Stimulated activated naive CD8-positive, alpha-beta T cell treated with anti-CD3 and anti-CD28 coated beads, Interleukin-15, Interleukin-2, amounts not matched to agents 100 ng/mL and 50 ng/mL, for 24 hours (primary cell): ENCODE data around the gene CASKIN1.

ENCODE experiments used
- H3K27ac Mint-ChIP-seq: one replicate; pipeline ENCODE4 v1.8.0; 2021; ENCODE audit warnings: mild to moderate bottlenecking, mixed read lengths
- H3K27me3 Mint-ChIP-seq: one replicate; pipeline ENCODE4 v1.8.0; 2021; ENCODE audit warnings: mixed read lengths
- H3K36me3 Mint-ChIP-seq: one replicate; pipeline ENCODE4 v1.8.0; 2021; ENCODE audit warnings: low read depth, mixed read lengths
- H3K4me1 Mint-ChIP-seq: one replicate; pipeline ENCODE4 v1.8.0; 2021; ENCODE audit warnings: low read depth, mixed read lengths
- H3K4me3 Mint-ChIP-seq: one replicate; pipeline ENCODE4 v1.8.0; 2021; ENCODE audit warnings: mild to moderate bottlenecking, mixed read lengths
- H3K9me3 Mint-ChIP-seq: one replicate; pipeline ENCODE4 v1.8.0; 2021; ENCODE audit warnings: mixed read lengths

Gene CASKIN1

DNA sequence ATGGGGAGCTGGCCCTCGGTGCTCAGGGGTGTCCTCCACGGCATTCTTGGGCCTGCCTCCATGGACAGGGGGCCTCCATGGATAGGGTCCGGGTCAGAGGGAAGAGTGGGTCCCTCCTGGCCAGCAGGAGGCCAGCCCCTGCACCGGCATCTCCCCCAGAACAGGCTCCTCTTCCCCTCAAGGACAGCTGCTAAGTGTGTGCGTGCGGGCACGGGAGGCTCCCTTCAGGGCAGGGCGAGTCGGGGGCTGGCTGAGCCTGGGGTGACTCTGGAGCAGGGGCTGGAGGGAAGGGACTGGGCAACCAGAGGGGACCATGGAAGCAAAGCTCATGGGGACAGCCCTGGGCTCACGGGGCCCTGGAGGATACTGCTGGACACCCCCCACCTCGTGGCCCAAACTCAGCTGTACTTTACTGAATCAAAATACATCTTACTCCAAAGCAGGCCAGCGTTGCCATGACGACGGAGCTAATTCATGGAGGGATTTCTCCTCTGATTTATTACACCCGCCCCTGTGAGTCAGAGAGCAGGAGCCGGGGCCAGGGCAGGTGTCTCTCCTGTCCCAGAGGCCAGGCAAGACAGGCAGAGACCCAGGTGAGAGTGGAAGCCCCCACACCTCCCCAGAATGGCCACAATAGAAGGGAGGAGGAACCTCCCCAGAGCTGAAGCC is 2.1 kb downstream of the CASKIN1 start:
- peaks cover 3% of the 10 kb centered on the region for H3K4me1 Mint-ChIP-seq
- no peaks in the 10 kb centered on the region for H3K9me3 Mint-ChIP-seq
- H3K4me3 Mint-ChIP-seq, result no peak overlapping the region
- peaks cover 26% of the 10 kb centered on the region for H3K27me3 Mint-ChIP-seq
- no peak overlapping the region for H3K27ac Mint-ChIP-seq
- H3K36me3 Mint-ChIP-seq, result no peaks in the 10 kb centered on the region

GRCh38 chr16:2191446-2191706 is 5.0 kb downstream of the CASKIN1 start:
- Mint-ChIP-seq H3K36me3 (no peaks in the 10 kb centered on the region), H3K9me3 (no peaks in the 10 kb centered on the region), H3K27me3 (peaks cover 5% of the 10 kb centered on the region), H3K4me1 (peaks cover 3% of the 10 kb centered on the region), H3K27ac (no peak overlapping the region), H3K4me3 (no peak overlapping the region)

- no peaks in the 10 kb centered on the region for H3K36me3 Mint-ChIP-seq
- H3K9me3 Mint-ChIP-seq, result no peaks in the 10 kb centered on the region
Observed at GRCh38 chr16:2190659-2191445, 5.6 kb downstream of the CASKIN1 start.

DNA sequence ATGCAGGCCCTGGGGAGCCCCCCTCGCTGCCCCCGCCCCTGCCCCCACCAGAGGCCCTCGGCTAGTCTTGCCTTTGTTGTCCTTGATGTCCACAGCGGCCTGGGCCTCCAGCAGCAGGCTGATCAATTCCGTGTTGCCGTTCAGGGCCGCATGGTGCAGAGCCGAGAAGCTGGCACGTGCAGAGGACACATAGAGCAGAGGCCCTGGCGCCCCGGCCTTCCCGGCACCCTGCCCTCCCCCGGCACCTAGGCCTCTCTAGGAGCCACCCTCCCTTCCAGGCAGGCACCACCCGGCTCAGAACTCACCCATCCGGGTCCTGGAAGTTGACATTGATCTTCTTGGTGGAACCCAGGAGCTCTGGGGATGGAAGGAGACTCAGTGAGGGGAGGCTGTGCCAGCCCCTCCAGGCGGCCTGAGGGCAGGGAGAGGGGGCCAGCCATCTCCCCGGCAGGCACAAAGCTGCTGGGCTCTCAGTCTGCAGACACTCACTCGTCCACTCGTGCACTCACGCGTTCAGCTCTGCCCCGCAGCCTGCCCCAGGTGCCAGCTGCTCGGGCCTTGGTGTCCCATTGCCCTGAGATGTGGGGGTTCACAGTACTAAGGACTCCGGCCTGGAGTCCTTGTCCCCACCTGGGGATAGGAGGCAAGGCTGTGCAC is 6.3 kb downstream of the CASKIN1 start:
- no peaks in the 10 kb centered on the region for H3K36me3 Mint-ChIP-seq

More at GRCh38 chr16:2190659-2191445, 5.6 kb downstream of the CASKIN1 start:
- Mint-ChIP-seq H3K27me3 (peaks cover 5% of the 10 kb centered on the region), H3K4me3 (no peak overlapping the region), H3K27ac (no peak overlapping the region), H3K4me1 (peaks cover 3% of the 10 kb centered on the region)

DNA sequence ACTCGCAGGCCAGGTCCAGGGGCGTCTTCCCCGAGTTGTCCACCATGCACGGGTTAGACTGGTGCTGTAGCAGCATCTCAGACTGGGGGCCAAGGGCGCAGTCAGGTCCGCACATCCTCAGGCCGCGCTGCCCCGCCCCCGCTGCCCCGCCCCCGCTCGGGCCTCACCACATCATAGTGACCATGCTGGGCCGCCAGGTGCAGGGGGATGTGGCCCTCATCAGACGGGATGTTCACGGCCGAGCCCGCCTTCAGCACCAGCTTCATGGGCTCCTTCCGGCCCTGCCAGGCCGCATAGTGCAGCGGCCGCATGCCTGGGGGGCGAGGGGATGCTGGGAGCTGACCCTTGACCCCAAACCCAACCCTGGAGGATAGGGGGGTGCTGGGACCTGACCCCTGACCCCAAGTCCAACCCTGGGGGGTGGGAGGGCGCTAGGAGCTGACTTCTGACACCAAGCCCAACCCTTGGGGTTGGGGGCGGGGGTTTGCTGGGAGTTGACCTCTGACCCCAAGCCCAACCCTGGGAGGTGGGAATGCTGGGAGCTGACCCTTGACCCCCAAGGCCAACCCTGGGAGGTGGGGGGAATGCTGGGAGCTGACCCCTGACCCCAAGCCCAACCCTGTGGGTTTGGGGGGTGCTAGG is 7.0 kb downstream of the CASKIN1 start:
- Mint-ChIP-seq H3K27ac (no peak overlapping the region), H3K27me3 (no peaks in the 10 kb centered on the region), H3K4me3 (no peak overlapping the region), H3K4me1 (no peaks in the 10 kb centered on the region), H3K9me3 (no peaks in the 10 kb centered on the region), H3K36me3 (no peaks in the 10 kb centered on the region)

More for the DNA sequence above, 6.3 kb downstream of the CASKIN1 start:
- Mint-ChIP-seq H3K9me3 (no peaks in the 10 kb centered on the region), H3K27ac (no peak overlapping the region), H3K27me3 (peaks cover 5% of the 10 kb centered on the region), H3K4me1 (peaks cover 3% of the 10 kb centered on the region), H3K4me3 (no peak overlapping the region)

DNA sequence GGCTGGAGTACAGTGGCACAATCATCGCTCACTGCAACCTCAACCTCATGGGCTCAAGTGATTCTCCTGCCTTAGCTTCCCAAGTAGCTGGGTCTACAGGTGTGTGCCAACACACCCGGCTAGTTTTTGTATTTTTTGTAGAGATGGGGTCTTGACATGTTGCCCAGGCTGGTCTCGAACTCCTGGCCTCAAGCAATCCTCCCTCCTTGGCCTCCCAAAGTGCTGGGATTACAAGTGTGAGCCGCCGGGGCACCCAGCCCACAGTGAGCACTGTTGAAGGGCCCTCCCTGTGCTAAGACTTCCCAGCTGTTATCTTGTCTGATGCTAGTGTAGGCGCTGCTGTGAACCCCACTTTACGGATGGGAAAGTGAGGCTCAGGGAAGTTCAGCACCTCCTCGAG is 8.0 kb downstream of the CASKIN1 start:
- H3K27me3 Mint-ChIP-seq, result no peaks in the 10 kb centered on the region
- no peak overlapping the region for H3K27ac Mint-ChIP-seq
- no peak overlapping the region for H3K4me3 Mint-ChIP-seq
- no peaks in the 10 kb centered on the region for H3K4me1 Mint-ChIP-seq
- H3K9me3 Mint-ChIP-seq, result no peaks in the 10 kb centered on the region
- no peaks in the 10 kb centered on the region for H3K36me3 Mint-ChIP-seq

GRCh38 chr16:2187212-2187611 is 9.2 kb downstream of the CASKIN1 start:
- H3K27ac Mint-ChIP-seq, result no peak overlapping the region
- no peak overlapping the region for H3K4me3 Mint-ChIP-seq
- H3K9me3 Mint-ChIP-seq, result no peaks in the 10 kb centered on the region
- H3K36me3 Mint-ChIP-seq, result no peaks in the 10 kb centered on the region
- no peaks in the 10 kb centered on the region for H3K4me1 Mint-ChIP-seq
- H3K27me3 Mint-ChIP-seq, result no peaks in the 10 kb centered on the region

DNA sequence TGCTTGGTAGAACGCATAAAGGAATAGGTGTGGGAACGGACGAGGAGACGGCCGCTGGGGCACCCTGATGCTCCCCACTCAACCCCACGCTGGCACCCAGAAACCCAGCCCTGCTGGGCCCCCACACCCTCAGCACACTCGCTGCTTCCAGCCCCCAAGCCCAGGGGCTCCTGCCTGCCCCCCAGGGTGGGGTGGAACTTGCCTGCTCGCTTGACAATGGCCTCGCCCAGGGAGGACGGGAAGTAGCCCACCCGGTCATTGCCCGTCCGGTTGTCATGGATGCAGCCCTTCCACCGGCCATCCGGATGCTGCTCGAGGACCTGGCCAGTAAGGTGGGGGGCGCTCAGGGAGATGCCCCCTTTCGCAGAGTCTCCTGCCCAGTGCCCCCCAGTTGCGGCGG is 9.9 kb downstream of the CASKIN1 start:
- Mint-ChIP-seq H3K9me3 (no peaks in the 10 kb centered on the region), H3K36me3 (no peaks in the 10 kb centered on the region), H3K4me1 (no peaks in the 10 kb centered on the region), H3K4me3 (no peak overlapping the region), H3K27ac (no peak overlapping the region), H3K27me3 (no peaks in the 10 kb centered on the region)

DNA sequence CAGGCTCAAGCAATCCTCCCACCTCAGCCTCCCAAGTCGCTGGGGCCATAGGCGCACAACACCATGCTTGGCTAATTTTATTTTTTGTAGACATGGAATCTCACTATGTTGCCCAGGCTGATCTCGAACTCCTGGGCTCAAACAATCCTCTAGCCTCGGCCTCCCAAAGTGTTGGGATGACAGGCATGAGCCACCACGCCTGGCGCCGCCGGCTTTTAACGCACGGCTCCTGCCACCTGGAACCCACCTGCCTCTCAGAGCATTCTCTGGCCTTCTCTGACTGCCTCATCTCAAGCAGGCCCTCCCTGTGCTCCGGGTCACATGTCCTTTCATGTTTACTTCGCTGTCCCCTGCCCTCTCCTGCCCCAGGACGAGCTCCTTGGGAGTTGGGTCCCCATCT is 10.3 kb downstream of the CASKIN1 start:
- Mint-ChIP-seq H3K27me3 (no peaks in the 10 kb centered on the region), H3K9me3 (no peaks in the 10 kb centered on the region), H3K27ac (no peak overlapping the region), H3K4me3 (no peak overlapping the region), H3K36me3 (no peaks in the 10 kb centered on the region), H3K4me1 (no peaks in the 10 kb centered on the region)

- H3K36me3 Mint-ChIP-seq, result no peaks in the 10 kb centered on the region
- no peak overlapping the region for H3K4me3 Mint-ChIP-seq
- no peaks in the 10 kb centered on the region for H3K4me1 Mint-ChIP-seq
- no peak overlapping the region for H3K27ac Mint-ChIP-seq
- no peaks in the 10 kb centered on the region for H3K27me3 Mint-ChIP-seq
- H3K9me3 Mint-ChIP-seq, result no peaks in the 10 kb centered on the region
Observed at GRCh38 chr16:2184962-2185361, 11.4 kb downstream of the CASKIN1 start.

- Mint-ChIP-seq H3K36me3 (no peaks in the 10 kb centered on the region), H3K27ac (no peak overlapping the region), H3K4me1 (no peaks in the 10 kb centered on the region), H3K27me3 (no peaks in the 10 kb centered on the region), H3K9me3 (no peaks in the 10 kb centered on the region), H3K4me3 (no peak overlapping the region)
Observed at GRCh38 chr16:2184346-2184745, 12.1 kb downstream of the CASKIN1 start.

GRCh38 chr16:2183671-2184070 is 12.7 kb downstream of the CASKIN1 start:
- Mint-ChIP-seq H3K9me3 (no peaks in the 10 kb centered on the region), H3K4me3 (no peak overlapping the region), H3K27ac (no peak overlapping the region), H3K36me3 (no peaks in the 10 kb centered on the region), H3K27me3 (no peaks in the 10 kb centered on the region), H3K4me1 (no peaks in the 10 kb centered on the region)

DNA sequence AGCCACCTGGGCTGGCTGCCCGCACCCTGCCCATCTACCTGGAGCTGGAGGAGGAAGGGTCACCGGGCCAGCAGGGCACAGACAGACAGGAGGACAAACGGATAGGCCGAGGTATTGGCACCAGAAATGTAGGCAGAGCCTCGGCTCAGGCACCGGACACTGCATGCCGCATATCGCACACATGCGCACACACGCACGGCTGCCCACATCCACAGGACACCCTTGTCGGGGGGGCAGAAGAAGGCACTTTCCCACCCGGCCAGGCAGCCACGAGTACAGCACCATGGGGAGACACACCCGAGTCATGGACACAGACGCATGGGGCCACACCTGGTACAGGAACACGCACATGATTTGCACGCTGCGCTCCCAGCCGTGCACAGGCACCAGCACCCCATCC is 14.5 kb downstream of the CASKIN1 start:
- no peaks in the 10 kb centered on the region for H3K27me3 Mint-ChIP-seq
- H3K4me1 Mint-ChIP-seq, result no peaks in the 10 kb centered on the region
- no peaks in the 10 kb centered on the region for H3K9me3 Mint-ChIP-seq

GRCh38 chr16:2180962-2181923 is 15.2 kb downstream of the CASKIN1 start:
- no peak overlapping the region for H3K27ac Mint-ChIP-seq
- H3K27me3 Mint-ChIP-seq, result no peaks in the 10 kb centered on the region
- no peaks in the 10 kb centered on the region for H3K9me3 Mint-ChIP-seq
- no peaks in the 10 kb centered on the region for H3K4me1 Mint-ChIP-seq
- H3K36me3 Mint-ChIP-seq, result peaks cover under 1% of the 10 kb centered on the region
- no peak overlapping the region for H3K4me3 Mint-ChIP-seq

More for the DNA sequence above, 14.5 kb downstream of the CASKIN1 start:
- no peak overlapping the region for H3K27ac Mint-ChIP-seq
- H3K4me3 Mint-ChIP-seq, result no peak overlapping the region
- no peaks in the 10 kb centered on the region for H3K36me3 Mint-ChIP-seq
